RCC 7860 (cell line): Measurements from ENCODE around the gene GAMT.

Source experiments
- DNase-seq: peaks from one replicate; pipeline ENCODE4 v3.0.0-alpha.2; 2015; ENCODE audit warnings: low spot score
- FAIRE-seq: peaks from 2 replicates; lab custom pipeline; 2012; peaks lifted over from hg19 to GRCh38; lab: Jason Lieb, UNC

GAMT gene

DNA sequence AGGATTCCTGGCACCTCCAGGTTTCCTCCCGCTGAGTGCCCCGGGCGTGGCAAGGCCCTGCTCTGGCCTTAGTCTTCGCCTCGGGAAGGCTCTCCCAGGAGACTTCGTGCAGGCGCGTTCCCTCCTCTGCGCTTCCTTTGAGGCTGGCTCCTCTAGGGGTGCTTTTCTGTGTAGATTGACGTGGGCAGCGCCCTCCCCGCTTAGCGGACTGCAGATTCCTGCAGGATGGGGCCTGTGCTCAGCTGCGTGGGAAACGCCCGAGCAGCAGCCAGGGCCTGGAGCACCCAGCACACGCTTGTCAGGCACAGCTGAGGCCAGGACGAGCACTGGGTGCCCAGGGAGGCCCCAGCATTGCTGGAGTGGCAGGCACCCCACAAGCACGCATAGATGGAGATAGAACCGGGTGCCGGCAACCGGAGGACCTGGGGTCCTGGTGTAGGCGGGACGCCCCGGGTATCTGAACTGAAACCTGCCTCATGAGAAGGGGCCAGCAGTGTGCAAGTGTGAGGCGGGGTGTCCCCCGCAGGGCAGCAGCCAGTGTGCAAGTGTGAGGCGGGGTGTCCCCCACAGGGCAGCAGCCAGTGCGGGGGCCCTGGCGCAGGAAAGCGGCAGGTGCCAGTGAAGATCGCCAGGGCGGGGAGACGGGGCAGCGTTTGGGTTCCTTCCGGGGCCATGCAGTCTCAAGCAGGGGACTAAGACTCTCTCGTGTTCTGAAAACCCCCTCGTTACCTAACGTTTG is 14.2 kb downstream of the GAMT start:
- DNase-seq: no peak
- FAIRE-seq: no peak

DNA sequence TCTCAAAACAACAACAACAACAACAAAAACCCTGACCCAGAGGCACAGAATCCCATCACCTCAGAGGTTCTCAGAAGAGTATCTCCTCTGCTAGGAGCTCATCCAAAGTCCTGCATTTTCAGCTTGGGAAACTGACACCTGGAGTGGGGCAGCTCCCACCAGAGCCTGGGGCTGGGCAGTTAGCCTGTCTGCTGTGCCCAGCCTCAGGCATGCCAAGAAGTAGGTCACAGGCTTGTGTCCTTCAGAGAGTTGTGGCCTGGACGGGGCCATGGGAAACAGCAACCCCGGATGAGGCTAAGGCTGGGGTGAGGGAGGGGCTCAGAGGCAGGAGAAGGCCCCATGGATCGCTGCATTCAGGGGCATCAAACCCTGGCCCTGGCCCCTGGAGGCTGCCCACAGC is 15.5 kb downstream of the GAMT start:
- DNase-seq (no peak), FAIRE-seq (no peak)

DNA sequence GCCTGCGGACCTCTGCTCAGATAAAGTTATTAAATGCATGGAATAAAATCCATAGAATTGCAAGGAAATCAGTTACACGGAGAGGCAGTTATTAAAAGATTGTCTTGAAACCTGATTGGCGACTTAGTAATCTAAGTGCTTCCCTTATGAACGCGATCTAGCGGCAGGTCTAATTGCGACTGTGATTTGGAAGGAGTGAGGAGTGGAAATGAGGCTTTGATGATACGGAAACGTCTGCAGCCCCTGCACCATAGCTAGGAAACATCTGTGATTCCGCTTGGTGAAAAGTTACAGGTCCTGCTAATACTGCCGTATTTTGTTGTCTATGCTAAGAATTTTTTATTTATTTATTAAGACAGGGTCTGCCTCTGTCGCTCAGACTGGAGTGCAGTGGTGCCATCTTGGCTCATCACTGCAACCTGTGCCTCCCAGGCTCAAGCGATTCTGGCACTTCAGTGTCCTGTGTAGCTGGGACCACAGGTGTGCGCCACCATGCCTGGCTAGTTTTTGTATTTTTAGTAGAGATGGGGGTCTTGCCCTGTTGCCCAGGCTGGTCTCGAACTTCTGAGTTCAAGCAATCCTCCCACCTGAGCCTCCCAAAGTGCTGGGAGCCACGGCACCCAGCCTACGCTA is 16.7 kb downstream of the GAMT start:
- DNase-seq (no peak), FAIRE-seq (no peak)

DNA sequence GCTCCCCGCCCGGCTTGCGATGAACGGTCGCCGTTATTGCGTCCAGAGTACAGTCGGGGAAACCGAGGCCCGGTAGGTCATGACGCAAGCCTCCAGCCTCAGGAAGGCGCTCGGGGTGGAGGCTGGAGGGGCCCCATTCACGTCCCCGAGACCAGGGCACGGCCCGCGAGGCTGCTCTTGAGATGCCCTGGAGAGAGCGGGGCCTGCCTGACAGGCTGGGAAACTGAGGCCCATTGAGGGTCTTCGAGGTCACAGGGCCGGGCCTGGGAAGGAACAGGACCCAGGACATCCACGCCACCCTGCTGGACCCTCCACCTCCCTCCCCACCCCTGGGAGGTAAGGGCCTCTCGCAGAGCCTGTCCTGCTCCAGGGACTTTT is 17.3 kb downstream of the GAMT start:
- FAIRE-seq: no peak
- no peak for DNase-seq

DNA sequence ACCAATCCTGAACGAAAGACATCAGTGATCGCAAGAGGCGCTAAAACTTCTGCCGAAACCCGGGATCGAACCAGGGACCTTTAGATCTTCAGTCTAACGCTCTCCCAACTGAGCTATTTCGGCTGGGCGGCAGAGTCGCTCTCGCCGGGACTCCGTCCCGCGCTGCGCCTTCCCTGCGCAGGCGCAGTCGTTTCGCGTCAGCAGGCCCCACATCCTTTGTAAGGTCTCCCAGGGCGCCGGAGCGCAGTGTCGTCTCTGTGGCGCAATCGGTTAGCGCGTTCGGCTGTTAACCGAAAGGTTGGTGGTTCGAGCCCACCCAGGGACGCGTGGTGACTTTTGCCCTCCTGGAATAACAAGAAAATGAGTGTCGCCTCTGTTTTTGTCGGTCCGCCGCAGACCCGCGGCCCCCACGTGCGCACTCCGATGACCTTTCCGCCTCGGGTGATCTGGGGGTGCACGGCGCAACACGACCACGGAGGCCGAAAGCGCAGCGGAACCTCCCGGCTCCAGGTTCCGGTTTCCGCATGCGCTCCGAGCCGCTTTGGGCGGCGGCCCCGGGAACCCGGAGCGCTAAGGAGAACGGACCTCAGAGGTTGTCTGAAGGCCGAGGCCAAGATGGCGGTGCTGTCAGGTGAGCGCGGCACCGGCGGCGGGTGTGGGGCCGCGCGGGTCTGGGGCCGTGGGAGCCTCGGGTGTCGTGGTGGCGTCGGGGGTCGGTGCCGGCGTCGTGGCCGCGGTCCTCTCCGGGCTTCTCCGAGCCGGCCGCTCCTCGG is 17.8 kb downstream of the GAMT start, which contains the start of gene NDUFS7:
Gene NDUFS7, plus strand, starts transcription at position 596 of the 773 bp plus-strand sequence. Its CDS starts 20 bp downstream, at position 616.
- DNase-seq (peak; percentile 88), FAIRE-seq (peak; percentile 60)

DNA sequence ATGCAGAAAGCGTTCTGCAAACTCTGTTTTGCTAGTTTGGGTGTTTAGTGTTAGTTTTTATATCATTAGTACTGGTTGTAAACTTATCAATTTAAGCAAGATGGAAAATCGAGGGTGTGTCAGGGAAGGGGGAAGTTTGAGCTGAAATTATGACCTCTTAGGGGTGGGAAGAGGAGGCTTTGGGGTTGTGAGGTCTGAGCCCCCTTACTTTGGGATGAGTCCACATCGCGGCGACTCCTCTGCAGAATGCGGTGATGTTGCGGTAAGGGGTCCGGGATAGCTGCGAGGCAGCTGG is 18.4 kb downstream of the GAMT start:
- DNase-seq (no peak), FAIRE-seq (no peak)

DNA sequence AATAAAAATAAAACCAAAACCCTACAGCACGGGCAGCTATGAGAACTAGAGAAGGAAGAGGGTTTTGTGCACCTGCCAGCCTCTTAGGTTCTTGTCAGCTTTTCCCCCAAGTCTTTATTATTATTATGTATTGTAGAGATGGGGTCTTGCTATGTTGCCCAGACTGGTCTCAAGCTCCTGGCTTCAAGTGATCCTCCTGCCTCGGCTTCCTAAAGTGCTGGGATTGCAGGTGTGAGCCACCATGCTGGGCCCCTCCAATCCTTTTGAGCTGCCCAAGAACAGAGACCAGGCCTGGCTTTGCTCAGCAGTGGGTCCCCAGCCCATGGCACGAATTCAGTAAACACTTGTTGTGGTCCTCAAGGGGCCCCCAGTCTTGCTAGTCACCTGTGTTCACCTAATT is 19.1 kb downstream of the GAMT start:
- no peak for FAIRE-seq
- DNase-seq: no peak

DNA sequence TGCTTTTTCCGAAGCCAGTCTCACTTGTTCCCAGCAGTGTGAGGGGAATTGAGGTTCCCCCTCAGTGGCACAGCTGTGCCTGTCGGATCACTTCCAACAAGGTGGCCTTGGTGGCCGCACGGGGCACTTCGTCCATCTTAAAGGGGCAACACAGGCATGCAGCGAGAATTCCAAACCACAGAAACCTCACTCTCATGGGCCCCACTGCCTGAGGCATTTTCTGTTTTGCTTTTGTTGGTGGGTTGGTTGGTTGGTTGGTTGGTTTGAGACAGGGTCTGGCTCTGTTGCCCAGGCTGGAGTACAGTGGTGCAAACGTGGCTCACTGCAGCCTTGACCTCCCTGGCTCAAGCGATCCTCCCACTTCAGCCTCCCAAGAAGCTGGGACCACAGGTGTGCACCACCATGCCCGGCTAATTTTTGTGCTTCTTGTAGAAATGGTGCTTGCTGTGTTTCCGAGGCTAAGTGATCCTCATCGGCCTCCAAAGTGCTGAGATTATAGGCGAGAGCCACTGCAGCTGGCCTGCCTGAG is 21.3 kb downstream of the GAMT start:
- FAIRE-seq: no peak

DNA sequence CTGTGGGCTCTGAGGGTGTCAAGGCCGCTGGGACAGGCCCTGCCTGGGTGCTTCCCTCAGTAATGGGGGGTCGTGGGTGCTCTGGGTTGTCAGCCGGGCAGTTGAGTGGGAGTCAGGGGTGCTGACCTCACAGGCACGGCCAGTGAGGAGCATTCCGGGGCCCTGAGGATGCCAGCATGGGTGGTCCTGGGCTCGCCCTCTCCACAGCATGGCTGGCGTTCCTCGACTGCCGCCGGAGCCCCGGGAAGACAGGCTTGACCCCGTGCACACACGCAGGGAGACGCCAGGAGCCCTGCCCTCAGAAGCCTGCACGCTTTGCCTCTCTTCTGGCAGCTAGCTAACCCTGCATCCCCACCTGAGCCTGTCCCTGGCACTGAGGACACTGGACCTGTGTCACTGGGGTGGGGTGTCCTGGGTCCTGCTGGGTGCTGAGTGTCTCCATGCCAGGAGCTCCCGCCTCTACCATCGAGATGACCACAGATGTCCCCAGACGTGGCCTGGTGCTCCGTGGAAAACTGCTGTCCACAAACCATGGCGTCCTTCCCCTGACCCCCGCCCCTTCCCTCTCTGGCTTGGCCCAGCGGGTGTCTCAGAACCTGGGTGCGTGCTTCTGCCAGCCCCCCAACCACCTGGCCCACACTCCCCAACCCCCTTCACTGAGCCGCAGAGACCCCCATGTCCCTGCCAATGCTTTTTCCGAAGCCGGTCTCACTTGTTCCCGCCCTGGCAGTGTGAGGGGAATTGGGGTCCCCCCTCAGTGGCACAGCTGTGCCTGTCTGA is 22.0 kb downstream of the GAMT start:
- FAIRE-seq (no peak), DNase-seq (no peak)

More for the DNA sequence above, 21.3 kb downstream of the GAMT start:
- no peak for DNase-seq

DNA sequence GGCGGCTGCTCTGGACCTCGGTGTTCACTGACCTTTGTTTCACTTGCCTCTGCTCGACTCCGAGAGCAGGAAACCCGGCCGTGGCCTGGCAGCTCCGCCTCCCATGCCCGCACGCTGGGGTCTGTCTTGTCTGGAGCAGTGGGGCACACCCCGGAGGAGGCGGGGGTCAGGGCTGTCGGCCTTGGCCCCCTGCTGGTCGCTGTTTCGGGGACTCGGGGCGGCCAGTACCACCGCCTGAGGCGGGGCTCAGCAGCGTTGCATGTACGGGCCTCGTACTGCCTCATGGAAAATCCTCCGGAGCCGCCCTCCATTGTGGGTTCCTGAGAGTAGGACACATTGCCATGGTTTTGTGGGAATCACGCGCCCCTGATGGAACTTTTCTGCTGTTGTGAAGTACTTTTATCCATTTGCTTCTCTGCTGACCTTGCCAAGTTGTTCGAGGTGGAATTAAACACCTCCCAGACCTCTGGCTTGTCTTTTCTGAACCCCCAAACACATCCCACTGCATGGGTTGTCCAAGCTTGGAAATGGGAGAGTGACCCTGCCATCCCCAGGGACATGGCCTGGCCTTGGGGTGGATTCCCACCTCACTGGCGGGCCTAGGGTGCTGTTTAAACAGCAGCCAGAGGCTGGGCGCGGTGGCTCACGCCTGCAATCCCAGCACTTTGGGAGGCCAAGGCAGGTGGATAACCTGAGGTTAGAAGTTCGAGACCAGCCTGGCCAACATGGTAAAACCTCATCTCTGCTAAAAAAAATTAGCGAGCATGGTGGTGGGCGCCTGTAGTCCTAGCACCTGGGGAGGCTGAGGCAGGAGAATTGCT is 23.2 kb downstream of the GAMT start:
- DNase-seq (no peak), FAIRE-seq (no peak)

DNA sequence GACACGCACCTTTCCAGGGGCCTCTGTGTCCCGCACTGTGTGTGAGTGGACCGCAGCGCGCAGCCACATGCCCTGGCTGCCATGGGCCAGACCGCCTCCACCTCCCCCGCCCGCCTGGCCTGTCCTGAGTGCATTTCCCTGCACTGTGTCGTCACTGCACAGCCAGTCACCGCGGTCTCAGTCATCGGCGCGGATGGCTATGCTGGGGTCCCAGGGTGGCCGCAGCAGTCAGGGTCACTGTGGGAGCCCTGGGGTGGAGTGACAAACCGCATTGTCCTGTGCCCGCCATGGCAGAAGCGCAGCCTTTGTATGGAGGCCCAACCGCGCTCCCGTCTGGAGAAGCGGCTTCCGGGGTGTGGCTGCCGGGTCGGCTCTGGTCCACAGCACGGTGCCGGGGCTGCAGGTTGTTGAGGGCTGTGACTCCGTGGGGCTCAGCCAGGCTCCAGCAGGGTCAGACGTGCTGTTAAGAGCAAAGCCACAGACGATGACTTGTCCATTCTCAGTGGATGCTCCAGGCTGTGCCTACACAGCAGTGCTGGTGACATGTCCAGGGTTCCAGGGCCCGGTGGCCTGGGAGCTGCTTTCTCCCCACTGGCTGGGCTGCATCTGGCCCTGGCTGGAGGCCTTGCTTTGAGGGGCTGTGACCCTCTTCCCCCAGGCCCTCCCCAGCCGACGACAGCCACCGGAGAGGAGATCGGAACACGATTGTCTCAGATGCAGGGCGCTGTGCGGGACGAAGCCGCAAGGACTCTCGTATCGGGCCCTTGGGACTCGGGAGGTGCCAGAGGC is 24.0 kb downstream of the GAMT start:
- no peak for FAIRE-seq
- no peak for DNase-seq

DNA sequence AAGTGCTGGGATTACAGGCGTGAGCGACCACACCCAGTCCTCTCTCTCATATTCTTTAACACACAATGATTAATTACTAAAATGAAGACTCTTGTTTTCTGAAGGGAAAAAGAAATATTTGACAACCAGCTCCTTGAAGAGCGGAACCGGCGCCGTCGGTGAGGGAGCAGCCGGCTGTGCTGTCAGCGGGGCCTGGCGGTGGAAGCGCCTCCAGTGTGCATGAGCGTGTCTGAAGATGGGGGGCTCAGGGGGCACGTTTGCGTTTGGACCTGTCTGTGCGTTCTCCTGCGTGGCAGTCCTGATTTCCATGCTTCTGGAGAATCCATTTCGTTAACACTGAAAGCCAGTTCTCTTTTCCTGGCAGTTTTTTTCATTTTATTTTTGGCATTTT is 24.9 kb downstream of the GAMT start:
- FAIRE-seq: no peak
- DNase-seq: no peak

DNA sequence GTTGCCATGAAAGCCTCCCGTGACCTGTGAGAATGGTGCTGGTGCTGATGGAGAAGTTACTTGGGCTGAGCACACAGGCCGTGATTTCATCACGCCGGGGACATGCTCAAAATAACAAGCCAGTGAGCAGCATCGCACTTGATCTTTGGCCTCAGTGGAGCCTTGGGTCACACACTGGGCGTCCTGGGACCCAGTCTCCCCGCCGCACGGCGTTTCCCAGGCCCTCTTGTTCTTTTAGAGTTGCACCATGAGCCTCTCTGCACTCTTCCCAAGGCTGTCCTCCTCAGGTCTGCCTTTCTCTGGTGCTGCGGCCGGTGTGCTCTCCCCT is 27.1 kb downstream of the GAMT start:
- no peak for FAIRE-seq
- no peak for DNase-seq

DNA sequence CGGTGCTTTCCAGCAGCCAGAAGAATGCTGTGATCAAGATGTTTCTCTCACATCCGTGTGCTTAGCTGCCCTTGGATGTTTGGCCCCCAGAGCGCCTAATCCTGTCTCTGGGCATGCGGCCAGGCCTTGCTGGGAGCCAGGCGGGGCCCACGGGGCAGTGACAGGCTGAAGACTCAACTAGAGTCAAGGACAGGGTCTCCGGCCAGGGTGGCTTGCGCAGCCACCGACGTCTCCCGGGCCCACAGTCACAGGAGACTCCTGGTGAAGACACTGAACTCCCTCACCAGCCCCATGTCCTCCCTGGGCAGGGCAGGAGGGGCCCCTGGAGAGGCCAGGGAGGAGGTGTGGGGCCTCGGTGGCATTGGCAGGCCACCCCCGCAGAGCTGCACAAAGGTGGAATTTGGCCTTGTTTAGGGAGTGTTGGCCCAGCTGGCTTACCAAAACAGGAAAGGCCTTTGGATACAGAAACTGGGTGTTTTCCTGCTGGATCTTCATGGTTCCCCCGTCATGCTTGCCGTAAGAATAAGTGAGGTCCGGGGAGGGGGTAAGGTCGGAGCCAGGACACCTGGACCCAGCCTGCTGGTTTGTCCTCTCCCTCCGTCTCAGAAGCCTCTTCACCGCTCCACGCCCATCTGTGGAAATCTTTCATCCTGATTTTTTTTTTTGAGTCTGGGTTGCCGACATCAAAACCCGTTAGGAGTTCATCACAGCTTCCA is 27.6 kb downstream of the GAMT start:
- FAIRE-seq (no peak), DNase-seq (no peak)

DNA sequence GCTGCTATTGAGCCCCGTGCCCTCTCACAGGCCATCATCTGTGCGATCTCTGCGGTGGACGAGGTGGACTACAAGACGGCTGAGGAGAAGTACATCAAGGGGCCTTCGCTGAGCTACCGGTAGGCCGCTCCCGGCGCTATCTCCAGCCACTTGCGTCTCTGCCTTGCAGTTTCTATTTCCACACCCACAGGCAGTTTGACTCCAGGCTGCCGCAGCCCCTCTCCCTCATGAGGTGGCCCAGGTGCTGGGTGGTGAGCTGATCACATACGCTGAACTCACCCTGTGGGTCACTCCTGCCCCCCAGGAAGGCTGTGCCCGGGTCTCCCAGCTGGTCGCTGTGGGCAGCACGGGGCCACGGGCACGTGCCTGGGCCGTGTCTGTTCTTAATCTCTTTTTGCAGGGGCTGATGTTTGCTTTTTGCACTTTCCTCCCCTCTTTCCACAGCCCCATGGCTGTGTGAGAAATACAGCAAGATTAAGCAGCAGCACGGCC is 28.3 kb downstream of the GAMT start:
- no peak for DNase-seq
- no peak for FAIRE-seq

DNA sequence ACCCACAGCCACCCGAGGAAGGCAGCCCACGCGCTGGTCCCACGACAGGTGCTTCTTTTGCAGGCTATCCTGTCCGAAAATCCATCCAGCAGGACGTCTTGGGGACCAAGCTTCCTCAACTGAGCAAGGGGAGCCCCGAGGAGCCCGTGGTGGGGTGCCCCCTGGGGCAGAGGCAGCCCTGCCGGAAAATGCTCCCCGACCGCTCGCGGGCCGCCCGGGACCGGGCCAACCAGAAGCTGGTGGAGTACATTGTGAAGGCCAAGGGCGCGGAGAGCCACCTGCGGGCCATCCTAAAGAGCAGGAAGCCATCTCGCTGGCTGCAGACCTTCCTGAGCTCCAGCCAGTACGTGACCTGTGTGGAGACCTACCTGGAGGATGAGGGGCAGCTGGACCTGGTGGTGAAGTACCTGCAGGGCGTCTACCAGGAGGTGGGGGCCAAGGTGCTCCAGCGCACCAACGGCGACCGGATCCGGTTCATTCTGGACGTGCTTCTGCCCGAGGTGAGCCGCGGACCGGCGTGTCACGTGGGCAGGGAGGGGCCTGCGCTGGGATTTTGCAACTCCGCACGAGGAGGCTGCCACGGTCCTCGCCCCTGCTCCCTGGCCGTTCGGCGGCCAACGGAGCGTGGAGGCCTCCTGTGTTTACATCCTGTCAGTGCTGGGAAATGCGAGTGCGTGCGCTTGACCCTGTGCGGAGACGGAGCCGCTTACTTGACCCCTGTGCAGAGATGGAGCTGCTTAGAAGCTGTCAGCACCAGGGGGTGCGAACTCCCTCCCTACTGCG is 30.6 kb downstream of the GAMT start:
- DNase-seq (no peak), FAIRE-seq (no peak)

DNA sequence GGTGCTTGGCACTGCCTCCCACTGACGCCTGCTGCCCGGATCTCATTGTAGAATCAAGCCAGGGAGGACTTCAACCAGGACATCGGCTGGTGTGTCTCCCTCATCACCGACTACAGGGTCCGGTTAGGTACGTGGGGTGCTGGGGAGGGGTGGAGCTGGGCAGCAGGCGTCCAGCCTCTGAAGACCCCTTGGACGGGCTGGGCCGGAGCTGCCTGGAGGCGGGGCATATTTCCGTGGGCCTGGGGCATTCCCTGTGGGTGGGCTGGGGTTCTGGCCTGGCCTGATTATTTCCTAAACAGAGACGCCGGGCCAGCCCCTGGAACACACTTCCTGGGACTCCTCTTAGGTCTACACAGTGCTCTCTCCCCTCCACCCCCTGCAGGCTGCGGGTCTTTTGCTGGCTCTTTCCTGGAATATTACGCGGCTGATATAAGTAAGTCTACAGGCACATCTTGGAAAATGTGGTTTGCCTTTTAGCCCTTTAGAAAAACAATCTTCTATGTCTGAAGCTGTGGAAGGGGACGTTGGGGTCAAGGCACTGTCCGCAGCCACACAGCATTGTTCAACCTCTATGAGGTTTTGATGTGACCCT is 32.0 kb downstream of the GAMT start:
- DNase-seq: no peak
- FAIRE-seq: no peak
